Testis (tissue), 2 donors: ENCODE data around the gene MINDY3.

Source experiments
- CTCF ChIP-seq, 3 experiments: fragments of 450-650 bp in 2 of 3; fragments of 200-600 bp in 1 of 3; sonication (generic) in 1 of 3; IDR thresholded peaks; one replicate each; pipeline ENCODE4 v1.5.1; 2016 to 2019; ENCODE audit warnings: antibody characterized with exemption in 3 of 3, mild to moderate bottlenecking in 2 of 3, moderate library complexity in 1 of 3
- POLR2A ChIP-seq: fragments of 450-650 bp; IDR thresholded peaks from one replicate; pipeline ENCODE4 v1.6.1; 2017; ENCODE audit warnings: antibody characterized with exemption, mild to moderate bottlenecking, moderate library complexity

- TF ChIP-seq CTCF (IDR thresholded peaks at IDR 0.05) = no peak
- no peak for TF ChIP-seq POLR2A
Observed at GRCh38 chr10:15863323-15863722, 3.0 kb upstream of the MINDY3 start.
